GM21786 (cell line): ENCODE measurements around the gene RALGAPA1.
"Not testable (repeated sequence)": the region's sequence is repeated elsewhere in the genome, so short reads cannot be mapped to it uniquely, and the experiment has no call there.

Source experiments
- ATAC-seq: cut with Tn5 transposase; IDR thresholded peaks from one replicate; pipeline ENCODE4 v1.9.1; 2021; ENCODE audit not compliant: unreplicated experiment

The RALGAPA1 gene

DNA sequence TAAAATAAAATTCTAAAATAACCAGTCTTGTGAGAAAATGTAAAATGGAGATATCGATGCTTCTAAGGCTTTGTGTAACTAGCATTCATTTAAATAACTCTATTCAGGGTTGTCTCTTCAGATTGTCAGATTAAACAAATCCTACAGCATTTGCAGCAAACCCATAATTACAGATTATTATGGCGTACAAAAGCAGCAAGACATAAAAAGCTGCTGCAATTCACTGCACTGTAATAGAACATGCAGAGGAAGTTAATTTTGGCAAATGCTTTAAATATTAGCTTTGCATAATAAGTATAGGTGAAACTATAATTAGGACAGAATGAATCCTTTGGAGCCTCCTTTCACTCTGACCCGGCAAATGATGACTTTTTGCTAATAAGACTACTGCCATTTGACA lies 176.8 kb downstream of the RALGAPA1 start:
- ATAC-seq = no peak

GRCh38 chr14:35631071-35631805 lies 177.9 kb downstream of the RALGAPA1 start:
- no peak for ATAC-seq

GRCh38 chr14:35628989-35629388 lies 180.1 kb downstream of the RALGAPA1 start:
- ATAC-seq = no peak

GRCh38 chr14:35626947-35627346 lies 182.1 kb downstream of the RALGAPA1 start:
- ATAC-seq = not testable (repeated sequence)

GRCh38 chr14:35621996-35622395 lies 187.1 kb downstream of the RALGAPA1 start:
- not testable (repeated sequence) for ATAC-seq

DNA sequence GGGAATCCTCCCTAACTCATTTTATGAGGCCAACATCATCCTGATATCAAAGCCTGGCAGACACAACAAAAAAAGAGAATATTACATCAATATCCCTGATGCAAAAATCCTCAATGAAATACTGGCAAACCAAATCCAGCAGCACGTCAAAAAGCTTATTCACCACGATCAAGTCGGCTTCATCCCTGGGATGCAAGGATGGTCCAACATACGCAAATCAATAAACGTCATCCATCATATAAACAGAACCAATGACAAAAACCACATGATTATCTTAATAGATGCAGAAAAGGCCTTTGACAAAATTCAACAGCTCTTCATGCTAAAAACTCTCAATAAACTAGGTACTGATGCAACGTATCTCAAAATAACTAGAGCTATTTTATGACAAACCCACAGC lies 189.1 kb downstream of the RALGAPA1 start:
- ATAC-seq = not testable (repeated sequence)

DNA sequence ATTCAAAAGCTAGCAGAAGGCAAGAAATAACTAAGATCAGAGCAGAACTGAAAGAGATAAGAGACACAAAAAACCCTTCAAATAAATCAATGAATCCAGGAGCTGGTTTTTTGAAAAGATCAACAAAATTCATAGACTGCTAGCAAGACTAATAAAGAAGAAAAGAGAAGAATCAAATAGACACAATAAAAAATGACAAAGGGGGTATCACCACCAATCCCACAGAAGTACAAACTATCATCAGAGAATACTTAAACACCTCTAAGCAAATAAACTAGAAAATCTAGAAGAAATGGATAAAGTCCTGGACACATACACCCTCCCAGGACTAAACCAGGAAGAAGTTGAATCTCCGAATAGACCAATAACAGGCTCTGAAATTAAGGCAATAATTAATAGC lies 189.6 kb downstream of the RALGAPA1 start:
- not testable (repeated sequence) for ATAC-seq

DNA sequence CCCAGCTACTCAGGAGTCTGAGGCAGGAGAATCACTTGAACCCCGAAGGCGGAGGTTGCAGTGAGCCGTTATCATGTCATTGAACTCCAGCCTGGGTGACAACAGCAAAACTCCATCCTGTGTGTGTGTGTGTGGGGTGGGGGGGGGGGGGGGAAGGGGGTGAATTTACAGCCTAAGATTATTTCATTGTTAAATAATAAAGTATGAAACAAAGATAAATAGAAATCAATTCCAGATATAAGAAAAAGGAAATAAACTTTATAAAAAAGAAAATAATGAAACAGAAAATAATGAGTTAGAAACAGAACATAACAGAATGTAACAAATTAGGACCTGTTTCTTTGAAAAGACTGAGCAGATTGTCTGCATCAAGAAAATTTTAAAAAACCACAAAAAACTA lies 191.6 kb downstream of the RALGAPA1 start:
- ATAC-seq = no peak

GRCh38 chr14:35607380-35607779 lies 201.7 kb downstream of the RALGAPA1 start:
- ATAC-seq = no peak

DNA sequence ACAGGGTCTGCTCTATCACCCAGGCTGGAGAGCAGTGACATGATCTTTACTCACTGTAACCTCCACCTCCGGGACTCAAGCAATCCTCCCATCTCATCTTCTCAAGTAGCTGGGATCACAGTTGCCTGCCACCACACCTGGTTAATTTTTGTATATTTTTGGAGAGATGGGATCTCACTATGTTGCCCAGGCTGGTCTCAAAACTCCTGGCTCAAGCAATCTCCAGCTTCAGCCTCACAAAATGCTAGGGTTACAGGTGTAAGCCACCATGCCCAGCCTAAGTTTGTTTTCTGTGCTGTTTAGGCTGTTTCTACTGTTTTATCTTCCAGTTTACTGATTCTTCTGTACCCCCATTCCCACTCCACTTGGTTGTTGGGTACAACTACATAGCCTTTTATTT lies 208.8 kb downstream of the RALGAPA1 start:
- ATAC-seq = no peak

DNA sequence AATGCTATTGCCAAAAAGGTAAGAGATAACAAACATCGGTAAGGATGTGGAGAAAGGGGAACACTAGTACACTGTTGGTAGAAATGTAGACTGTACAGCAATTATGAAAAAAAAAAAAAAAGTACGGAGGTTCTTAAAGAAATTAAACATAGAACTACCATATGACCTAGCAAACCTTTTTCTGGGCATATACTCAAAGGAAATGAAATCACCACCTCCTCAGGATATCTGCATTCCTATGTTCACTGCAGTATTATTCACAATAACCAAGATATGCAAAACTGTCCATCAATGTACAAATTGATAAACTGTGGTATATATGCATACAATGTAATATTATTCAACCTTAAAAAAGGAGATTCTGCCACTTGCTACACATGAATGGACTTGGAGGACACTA lies 214.5 kb downstream of the RALGAPA1 start:
- no peak for ATAC-seq

DNA sequence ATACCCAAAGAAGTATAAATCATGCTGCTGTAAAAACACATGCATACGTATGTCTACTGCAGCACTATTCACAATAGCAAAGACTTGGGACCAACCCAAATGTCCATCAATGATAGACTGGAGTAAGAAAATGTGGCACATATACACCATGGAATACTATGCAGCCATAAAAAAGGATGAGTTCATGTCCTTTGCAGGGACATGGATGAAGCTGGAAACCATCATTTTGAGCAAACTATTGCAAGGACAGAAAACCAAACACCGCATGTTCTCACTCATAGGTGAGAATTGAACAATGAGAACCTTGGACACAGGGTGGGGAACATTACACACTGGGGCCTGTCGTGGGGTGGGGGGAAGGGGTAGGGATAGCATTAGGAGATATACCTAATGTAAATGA lies 221.7 kb downstream of the RALGAPA1 start:
- ATAC-seq = not testable (repeated sequence)

GRCh38 chr14:35578639-35579038 lies 230.5 kb downstream of the RALGAPA1 start:
- ATAC-seq = no peak

- no peak for ATAC-seq
These were observed 231.0 kb downstream of the RALGAPA1 start for GRCh38 chr14:35578135-35578534.

- no peak for ATAC-seq
These were observed 232.2 kb downstream of the RALGAPA1 start for GRCh38 chr14:35576856-35577255.

DNA sequence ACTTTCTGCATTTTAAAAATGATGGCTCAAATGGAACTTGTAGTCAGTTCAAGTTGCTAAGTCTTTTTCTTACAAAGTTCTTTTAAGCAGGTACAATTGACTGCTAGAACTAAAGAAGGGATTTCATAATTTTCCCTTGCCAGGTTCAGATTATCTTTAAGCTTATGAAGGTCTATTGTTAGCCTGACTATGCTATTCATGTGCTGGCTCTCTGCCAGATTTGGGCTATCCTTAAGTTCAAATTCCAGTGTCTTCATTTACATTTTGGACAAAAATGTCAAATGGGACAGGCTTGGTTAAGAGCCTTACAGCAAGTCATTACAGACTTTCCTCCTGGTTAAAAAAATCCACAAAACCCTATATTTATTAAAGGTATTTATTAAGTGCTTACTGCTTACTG lies 232.8 kb downstream of the RALGAPA1 start:
- ATAC-seq = no peak

DNA sequence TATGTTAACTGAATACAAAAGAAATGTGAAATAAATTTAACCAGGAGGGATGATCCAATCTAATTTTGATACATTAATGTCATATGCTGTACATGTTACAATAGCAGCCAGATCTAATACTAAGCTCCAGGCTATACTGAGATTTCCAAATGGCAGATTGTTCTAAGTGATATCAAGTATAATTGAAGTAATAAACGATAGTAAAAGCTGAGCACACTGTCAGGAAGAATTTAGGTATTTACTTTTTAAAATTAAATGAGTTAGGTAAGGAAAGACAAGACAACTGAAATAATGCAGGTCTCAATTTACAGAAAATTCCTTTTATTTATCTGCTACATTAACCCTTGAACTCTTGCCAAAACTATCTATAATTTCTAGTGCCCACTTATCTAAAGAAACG lies 235.2 kb downstream of the RALGAPA1 start:
- ATAC-seq = no peak

GRCh38 chr14:35571598-35571997 lies 237.5 kb downstream of the RALGAPA1 start:
- no peak for ATAC-seq

GRCh38 chr14:35565871-35566464 lies 243.1 kb downstream of the RALGAPA1 start:
- no peak for ATAC-seq

DNA sequence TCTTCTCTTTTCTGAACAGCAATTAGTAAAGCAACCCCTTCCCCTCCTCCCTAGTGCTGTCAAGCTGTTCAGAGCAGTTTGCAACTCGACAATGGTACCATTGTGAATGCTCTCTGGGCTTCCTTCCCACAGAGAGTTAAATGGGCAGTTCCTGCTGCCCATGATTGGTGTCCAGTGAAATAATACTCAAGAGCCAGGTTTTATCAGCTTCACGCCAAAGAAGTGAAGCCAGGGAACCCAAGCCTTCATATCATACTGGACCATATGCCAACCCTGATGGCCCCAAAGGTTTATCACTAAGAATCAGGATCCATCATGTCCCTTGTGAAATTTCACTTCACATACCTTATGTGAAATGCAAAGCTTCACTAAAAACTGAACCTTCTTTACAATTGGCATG lies 250.4 kb downstream of the RALGAPA1 start:
- no peak for ATAC-seq

GRCh38 chr14:35557221-35557747 lies 251.8 kb downstream of the RALGAPA1 start:
- no peak for ATAC-seq

- no peak for ATAC-seq
These were observed 252.5 kb downstream of the RALGAPA1 start for GRCh38 chr14:35556548-35556947.
